HepG2 (cell line): ENCODE data around the gene ZNF77. TPM values are rescaled to one million over a fixed set of nuclear protein-coding genes. Genes with fewer than 3 reads are reported as not detected.

ENCODE experiments used
- ATF1 ChIP-seq: IDR thresholded peaks from 2 replicates; pipeline ENCODE4 v1.6.1; 2016; ENCODE audit warnings: mild to moderate bottlenecking, control low read depth
- CEBPZ ChIP-seq: IDR thresholded peaks from 2 replicates; pipeline ENCODE4 v1.6.1; 2012; ENCODE audit warnings: low read length, improper control_type of control experiment
- CSRNP1 ChIP-seq: sonication (generic); formaldehyde crosslinking; IDR thresholded peaks from 2 replicates; pipeline ENCODE4 v1.8.1; 2023; ENCODE audit warnings: mild to moderate bottlenecking, missing genetic modification reagents
- CSRNP2 ChIP-seq: sonication (generic); formaldehyde crosslinking; conservative IDR thresholded peaks from 2 replicates; pipeline ENCODE4 v1.8.0; 2022; ENCODE audit warnings: low read depth, missing genetic modification reagents
- HCFC1 ChIP-seq: fragments of 150-350 bp; IDR thresholded peaks from 2 replicates; pipeline ENCODE4 v1.6.1; 2014; ENCODE audit warnings: low read depth, low read length
- HHEX ChIP-seq: IDR thresholded peaks from 2 replicates; pipeline ENCODE4 v1.6.1; 2016; ENCODE audit warnings: control low read depth
- JUN ChIP-seq: sonication (generic); formaldehyde crosslinking; IDR thresholded peaks from 2 replicates; pipeline ENCODE4 v1.4.0; 2020; ENCODE audit warnings: mild to moderate bottlenecking, missing genetic modification reagents
- SOX5 ChIP-seq: IDR thresholded peaks from 2 replicates; pipeline ENCODE4 v1.6.1; 2016; ENCODE audit warnings: borderline replicate concordance
- SP4 ChIP-seq: sonication (generic); formaldehyde crosslinking; IDR thresholded peaks from 2 replicates; pipeline ENCODE4 v1.8.1; 2023; ENCODE audit warnings: mild to moderate bottlenecking, missing genetic modification reagents
- SPEN ChIP-seq: sonication (generic); formaldehyde crosslinking; IDR thresholded peaks from 2 replicates; pipeline ENCODE4 v1.5.1; 2020; ENCODE audit warnings: low read depth, mild to moderate bottlenecking, missing genetic modification reagents
- SRSF9 ChIP-seq: fragments of 200-400 bp; formaldehyde crosslinking; IDR thresholded peaks from 2 replicates; pipeline ENCODE4 v1.6.1; 2018; ENCODE audit warnings: borderline replicate concordance, mild to moderate bottlenecking, low read depth, low read length; ENCODE audit not compliant: insufficient read depth, poor library complexity, severe bottlenecking
- TEAD3 ChIP-seq: optimal IDR thresholded peaks from 2 replicates; pipeline ENCODE3; 2016; ENCODE audit warnings: borderline replicate concordance
- ZFP90 ChIP-seq: sonication (generic); formaldehyde crosslinking; IDR thresholded peaks from 2 replicates; pipeline ENCODE4 v1.8.0; 2022; ENCODE audit warnings: missing genetic modification reagents, mild to moderate bottlenecking, inconsistent platforms, borderline replicate concordance
- ZNF44 ChIP-seq: sonication (generic); formaldehyde crosslinking; IDR thresholded peaks from 2 replicates; pipeline ENCODE4 v1.5.1; 2020; ENCODE audit warnings: mild to moderate bottlenecking, missing genetic modification reagents
- ZNF674 ChIP-seq: sonication (generic); formaldehyde crosslinking; IDR thresholded peaks from 2 replicates; pipeline ENCODE4 v1.5.0; 2020; ENCODE audit warnings: low read depth, mild to moderate bottlenecking, missing genetic modification reagents
- ZNF713 ChIP-seq: sonication (generic); formaldehyde crosslinking; IDR thresholded peaks from 2 replicates; pipeline ENCODE4 v1.4.0; 2020; ENCODE audit warnings: mild to moderate bottlenecking, missing genetic modification reagents
- ZSCAN30 ChIP-seq: sonication (generic); formaldehyde crosslinking; IDR thresholded peaks from 2 replicates; pipeline ENCODE4 v1.5.0; 2020; ENCODE audit warnings: mild to moderate bottlenecking, missing genetic modification reagents
- polyA plus RNA-seq, 8 experiments: library from polyadenylated mRNA; depleted of rRNA in 3 of 8; stranded (reverse) in 7 of 8; unstranded in 1 of 8; fragments of >200 nt; fragmentation: Illumina TruSeq in 4 of 8; extraction: Trizol in 4 of 8; gene quantifications; 2 replicates each; pipeline versions ENCODE4 v1.2.1 to v1.2.3, GENCODE V29; 2011 to 2016; ENCODE audit warnings: low read depth in 4 of 8, missing spikeins in 1 of 8, mixed read lengths in 1 of 8; ENCODE audit not compliant: insufficient read depth in 1 of 8
- total RNA-seq, 5 experiments: library from RNA; depleted of rRNA; stranded (reverse); fragments of >200 nt; fragmentation: Illumina TruSeq; extraction: Trizol; gene quantifications; 2 replicates each; pipeline ENCODE4 v1.2.3, GENCODE V29; 2016; ENCODE audit warnings: low read depth in 1 of 5
- TF ChIP-seq, protein P1 (sequence below): sonication (generic); formaldehyde crosslinking; IDR thresholded peaks from 2 replicates; pipeline ENCODE4 v1.4.0; 2020; ENCODE audit warnings: missing genetic modification reagents, mild to moderate bottlenecking, borderline replicate concordance
- TF ChIP-seq, protein P2 (sequence below): sonication (generic); formaldehyde crosslinking; IDR thresholded peaks from 2 replicates; pipeline ENCODE4 v1.5.0; 2020; ENCODE audit warnings: missing genetic modification reagents

ZNF77 gene
- total and polyA plus RNA-seq, 2 of the 13 experiments (the other 11 are each of a cell fraction or from before 2014, with no cell fraction given): 7.1 to 11.5 TPM

DNA sequence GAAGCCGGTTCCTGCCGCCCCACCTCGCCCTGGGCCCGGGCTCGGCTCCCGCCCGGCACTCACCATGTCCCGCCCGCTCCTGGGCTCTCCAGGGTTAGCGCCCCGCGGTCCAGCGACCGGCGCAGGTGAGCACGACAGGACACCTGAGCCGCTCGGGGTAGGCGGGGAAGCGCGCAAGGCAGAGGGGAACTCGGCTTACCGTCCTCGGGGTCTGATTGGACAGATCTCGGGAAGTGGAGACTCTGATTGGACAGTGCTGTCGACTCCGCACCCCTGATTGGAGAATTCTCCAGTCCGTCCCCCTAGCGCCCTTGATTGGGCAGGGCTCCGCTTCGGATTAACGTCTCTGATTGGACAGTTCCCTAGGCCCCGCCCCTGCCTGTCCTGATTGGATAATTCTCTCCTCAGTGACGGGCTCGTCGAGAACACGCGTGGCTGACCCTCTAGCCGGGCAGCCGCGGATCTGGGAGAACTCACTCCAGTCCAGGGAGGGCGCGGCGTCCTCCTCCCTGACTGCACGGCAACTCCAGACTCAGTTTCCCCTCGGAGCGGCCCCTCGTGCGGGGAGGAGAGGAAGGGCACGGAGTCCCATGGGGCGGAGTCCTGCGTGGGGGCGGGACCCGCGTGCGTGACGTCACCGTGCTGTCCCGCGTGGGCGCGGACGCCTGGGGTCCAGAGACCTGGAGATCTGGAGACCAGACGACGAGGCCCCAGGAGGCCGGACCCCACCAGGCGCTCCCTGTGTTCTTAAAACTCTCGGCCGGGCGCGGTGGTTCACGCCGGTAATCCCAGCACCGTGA, at the start of gene ZNF77 (continued):
- TF ChIP-seq CSRNP2 (CRISPR knock-in tag) (no peak), ZNF674 (CRISPR knock-in tag) (peak; percentile 46; the same call in 1 of the 2 replicates), CEBPZ (peak; percentile 79), ZNF44 (CRISPR knock-in tag) (0 out of 2 replicates have a peak, but pooled peaks have one; percentile 43), HHEX (CRISPR knock-in tag) (no peak), ATF1 (CRISPR knock-in tag) (peak; percentile 87), SRSF9 (no peak), ZNF713 (CRISPR knock-in tag) (no peak), CSRNP1 (peak; percentile 53; the same call in 1 of the 2 replicates), SP4 (CRISPR knock-in tag) (peak; percentile 93), SPEN (CRISPR knock-in tag) (peak; percentile 45), ZSCAN30 (CRISPR knock-in tag) (no peak), ZFP90 (no peak), TEAD3 (CRISPR knock-in tag) (no peak), HCFC1 (no peak), SOX5 (CRISPR knock-in tag) (0 out of 2 replicates have a peak, but pooled peaks have one; percentile 12), JUN (CRISPR knock-in tag) (no peak)
- TF ChIP-seq, protein P1, sequence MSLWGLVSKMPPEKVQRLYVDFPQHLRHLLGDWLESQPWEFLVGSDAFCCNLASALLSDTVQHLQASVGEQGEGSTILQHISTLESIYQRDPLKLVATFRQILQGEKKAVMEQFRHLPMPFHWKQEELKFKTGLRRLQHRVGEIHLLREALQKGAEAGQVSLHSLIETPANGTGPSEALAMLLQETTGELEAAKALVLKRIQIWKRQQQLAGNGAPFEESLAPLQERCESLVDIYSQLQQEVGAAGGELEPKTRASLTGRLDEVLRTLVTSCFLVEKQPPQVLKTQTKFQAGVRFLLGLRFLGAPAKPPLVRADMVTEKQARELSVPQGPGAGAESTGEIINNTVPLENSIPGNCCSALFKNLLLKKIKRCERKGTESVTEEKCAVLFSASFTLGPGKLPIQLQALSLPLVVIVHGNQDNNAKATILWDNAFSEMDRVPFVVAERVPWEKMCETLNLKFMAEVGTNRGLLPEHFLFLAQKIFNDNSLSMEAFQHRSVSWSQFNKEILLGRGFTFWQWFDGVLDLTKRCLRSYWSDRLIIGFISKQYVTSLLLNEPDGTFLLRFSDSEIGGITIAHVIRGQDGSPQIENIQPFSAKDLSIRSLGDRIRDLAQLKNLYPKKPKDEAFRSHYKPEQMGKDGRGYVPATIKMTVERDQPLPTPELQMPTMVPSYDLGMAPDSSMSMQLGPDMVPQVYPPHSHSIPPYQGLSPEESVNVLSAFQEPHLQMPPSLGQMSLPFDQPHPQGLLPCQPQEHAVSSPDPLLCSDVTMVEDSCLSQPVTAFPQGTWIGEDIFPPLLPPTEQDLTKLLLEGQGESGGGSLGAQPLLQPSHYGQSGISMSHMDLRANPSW: no peak
- TF ChIP-seq, protein P2, sequence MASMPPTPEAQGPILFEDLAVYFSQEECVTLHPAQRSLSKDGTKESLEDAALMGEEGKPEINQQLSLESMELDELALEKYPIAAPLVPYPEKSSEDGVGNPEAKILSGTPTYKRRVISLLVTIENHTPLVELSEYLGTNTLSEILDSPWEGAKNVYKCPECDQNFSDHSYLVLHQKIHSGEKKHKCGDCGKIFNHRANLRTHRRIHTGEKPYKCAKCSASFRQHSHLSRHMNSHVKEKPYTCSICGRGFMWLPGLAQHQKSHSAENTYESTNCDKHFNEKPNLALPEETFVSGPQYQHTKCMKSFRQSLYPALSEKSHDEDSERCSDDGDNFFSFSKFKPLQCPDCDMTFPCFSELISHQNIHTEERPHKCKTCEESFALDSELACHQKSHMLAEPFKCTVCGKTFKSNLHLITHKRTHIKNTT (CRISPR knock-in tag): no peak
